GM13977 (cell line): ENCODE results near the gene ABCD1.
"Not testable (repeated sequence)": the region's sequence is repeated elsewhere in the genome, so short reads cannot be mapped to it uniquely, and the experiment has no call there.

Experiments used
- DNase-seq: peaks from one replicate; pipeline ENCODE4 v3.0.0; 2012; ENCODE audit warnings: low spot score
- in situ Hi-C: fragments of 300-500 bp; cut with MboI; formaldehyde crosslinking; loops from one replicate; pipeline ENCODE4 v1.12.0; 2022; ENCODE audit warnings: low sequenced_read_pairs, low pct_unique_long_range_greater_than_20kb, mixed read lengths, inconsistent platforms; ENCODE audit not compliant: unreplicated experiment
- TF ChIP-seq, protein P1 (sequence below): IDR thresholded peaks from 2 replicates; pipeline ENCODE4 v1.5.1; 2012; ENCODE audit warnings: mild to moderate bottlenecking, control low read depth; ENCODE audit not compliant: insufficient read depth; ENCODE audit errors: extremely low read depth, missing control alignments

Gene ABCD1

DNA sequence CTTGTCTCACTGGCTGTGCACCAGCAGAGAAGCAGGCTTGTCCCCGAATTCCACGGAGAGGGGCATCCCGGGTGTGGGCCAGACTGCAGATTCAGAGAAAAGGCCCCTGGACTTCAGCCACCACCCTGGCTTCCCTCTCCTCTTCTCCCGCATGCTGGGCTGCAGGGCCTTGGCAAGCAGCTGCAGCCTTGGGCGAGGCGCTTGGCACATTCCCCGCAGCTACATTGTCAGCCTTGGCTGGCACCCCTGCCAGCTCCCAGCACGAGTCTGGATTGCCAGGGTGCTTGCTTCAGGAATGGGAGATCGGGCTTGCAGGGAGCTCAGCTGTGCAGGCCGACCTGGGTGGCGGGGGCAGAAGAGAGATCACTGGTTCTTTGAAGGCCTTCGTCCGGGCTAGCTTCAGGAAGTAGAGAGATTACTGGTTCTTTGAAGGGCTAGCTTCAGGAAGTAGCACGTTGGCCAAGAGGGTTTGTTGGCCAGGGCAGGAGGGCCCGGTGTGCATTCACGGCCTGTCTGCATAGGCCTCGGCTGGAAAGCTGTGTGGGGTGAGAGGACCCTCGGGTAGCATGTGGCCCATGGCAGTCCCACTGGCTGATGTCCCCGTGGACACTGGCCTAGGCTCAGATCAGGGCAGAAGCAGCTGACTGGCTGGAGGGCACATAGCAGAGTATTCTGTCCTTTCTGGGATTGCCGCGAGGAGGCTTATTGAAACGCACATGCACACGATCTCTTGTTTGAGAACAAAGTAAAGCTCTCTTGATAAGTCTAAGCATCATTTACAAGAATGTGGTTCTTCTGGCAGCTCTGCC lies 2.7 kb downstream of the ABCD1 start:
- peak; percentile 27 for DNase-seq

DNA sequence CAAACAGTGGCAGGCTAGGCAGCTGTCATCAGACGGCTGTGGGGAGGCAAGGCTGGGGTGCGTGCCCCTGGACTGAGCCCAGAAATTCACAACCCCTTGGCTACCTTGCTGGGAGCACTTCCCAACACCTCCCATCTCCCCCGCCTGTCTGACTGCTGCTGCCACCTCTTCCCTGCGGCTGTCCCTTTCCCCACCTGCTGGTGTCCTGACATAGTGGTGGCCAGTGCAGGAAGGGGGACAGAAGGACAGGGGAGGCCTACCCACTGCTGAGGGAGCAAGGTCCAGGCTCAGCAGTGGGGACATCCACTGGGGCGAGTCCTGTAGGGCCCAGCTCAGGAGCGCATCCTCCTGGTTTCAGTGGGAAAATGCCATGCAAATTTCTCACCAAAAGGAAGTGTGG lies 3.4 kb downstream of the ABCD1 start:
- DNase-seq, result no peak
- in situ Hi-C loops, result no loop called here
- TF ChIP-seq, protein P1, sequence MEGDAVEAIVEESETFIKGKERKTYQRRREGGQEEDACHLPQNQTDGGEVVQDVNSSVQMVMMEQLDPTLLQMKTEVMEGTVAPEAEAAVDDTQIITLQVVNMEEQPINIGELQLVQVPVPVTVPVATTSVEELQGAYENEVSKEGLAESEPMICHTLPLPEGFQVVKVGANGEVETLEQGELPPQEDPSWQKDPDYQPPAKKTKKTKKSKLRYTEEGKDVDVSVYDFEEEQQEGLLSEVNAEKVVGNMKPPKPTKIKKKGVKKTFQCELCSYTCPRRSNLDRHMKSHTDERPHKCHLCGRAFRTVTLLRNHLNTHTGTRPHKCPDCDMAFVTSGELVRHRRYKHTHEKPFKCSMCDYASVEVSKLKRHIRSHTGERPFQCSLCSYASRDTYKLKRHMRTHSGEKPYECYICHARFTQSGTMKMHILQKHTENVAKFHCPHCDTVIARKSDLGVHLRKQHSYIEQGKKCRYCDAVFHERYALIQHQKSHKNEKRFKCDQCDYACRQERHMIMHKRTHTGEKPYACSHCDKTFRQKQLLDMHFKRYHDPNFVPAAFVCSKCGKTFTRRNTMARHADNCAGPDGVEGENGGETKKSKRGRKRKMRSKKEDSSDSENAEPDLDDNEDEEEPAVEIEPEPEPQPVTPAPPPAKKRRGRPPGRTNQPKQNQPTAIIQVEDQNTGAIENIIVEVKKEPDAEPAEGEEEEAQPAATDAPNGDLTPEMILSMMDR, result no peak

More for the DNA sequence above, 2.7 kb downstream of the ABCD1 start:
- TF ChIP-seq, protein P1, result no peak
- in situ Hi-C loops, result no loop called here

DNA sequence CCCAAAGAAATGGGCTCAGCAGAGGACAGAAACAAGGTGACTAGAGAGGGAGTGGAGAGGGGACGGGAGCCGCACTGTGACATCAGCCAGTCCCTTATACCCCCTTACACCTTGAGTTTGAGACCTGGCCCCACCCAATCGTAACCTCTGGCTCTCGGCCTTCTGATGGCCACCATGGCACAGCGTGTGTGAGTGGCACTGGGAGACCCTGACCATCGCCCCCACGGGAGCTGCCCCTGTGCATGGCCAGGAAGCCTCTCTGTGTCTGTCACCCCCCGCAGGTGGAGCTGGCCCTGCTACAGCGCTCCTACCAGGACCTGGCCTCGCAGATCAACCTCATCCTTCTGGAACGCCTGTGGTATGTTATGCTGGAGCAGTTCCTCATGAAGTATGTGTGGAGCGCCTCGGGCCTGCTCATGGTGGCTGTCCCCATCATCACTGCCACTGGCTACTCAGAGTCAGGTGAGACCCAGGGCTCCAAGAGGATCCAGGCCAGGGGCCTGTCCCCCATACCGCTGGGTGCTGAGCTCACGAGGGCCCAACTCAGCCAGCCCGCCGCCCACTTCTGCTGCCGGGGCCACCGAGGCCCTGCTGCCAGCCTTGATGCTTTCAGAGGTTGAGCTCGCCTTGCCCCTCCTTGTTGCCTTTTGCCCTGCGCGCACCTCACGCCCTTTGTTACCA lies 4.4 kb downstream of the ABCD1 start:
- in situ Hi-C loops, result no loop called here
- TF ChIP-seq, protein P1, result no peak
- DNase-seq, result no peak

DNA sequence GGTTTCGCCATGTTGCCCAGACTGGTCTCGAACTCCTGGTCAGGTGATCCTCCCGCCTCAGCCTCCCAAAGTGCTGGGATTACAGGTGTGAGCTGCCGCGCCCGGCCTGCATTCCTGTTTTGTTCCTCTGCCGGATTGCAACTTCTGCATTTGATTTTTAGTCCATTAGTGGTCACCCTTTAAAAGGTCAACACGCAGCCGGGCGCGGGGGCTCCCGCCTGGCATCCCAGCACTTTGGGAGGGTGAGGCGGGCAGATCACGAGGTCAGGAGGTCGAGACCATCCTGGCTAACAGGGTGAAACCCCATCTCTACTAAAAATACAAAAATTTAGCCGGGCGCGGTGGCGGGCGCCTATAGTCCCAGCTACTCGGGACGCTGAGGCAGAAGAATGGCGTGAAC lies 5.5 kb downstream of the ABCD1 start:
- in situ Hi-C loops, DNase-seq: not testable (repeated sequence)

DNA sequence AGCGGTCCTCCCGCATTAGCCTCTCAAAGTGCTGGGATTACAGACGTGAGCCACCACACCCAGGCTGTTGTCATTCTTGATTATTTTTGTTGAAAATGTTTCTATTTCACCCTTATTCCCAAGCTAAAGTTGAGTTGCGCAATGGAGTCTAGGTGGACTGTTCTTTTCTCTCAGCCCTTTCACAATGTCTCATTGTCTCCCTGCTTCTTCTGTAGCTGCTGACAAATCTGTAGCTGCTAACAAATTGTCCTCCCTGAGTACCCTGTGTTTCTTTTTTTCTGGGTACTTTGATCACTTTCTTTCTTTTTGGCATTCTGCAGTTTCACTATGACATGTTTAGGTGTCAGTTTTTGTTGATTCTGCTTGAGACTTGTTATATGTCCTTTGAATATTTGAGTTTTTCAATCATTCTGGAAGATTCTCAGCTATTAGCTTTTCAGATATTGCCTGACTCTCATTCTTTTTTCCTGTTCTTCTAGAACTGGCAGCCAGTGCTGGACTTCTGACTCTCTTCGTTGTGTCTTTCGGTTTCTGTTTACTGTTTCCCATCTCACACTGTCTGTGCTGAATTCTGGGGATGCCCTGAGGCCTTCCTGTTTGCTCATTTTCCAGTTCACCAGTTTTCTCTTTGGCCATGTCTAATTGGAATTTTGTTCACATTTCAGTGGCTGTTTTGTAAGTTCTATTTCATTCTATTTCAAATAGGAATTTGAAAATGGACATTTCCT lies 6.6 kb downstream of the ABCD1 start:
- TF ChIP-seq, protein P1, result no peak
- peak; percentile 52 for DNase-seq
- in situ Hi-C loops, result no loop called here

DNA sequence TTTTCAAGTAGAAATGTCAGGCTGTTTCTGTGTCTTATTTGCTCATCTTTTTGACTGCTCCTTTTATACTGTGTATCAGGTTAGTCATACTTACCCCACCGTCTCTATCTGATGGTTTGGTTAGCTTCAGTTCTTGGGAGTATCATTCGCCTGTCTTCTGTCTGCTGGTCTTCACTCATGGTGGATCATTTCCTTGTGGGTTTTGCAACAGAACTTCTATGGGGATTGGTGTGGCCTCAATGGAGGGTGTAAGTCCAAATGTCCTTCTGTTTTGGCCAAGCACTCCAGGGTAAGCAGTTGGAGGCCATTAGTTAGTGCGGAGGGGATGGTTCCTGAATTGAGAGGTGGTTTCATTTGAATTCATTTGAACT lies 7.2 kb downstream of the ABCD1 start:
- DNase-seq, result peak; percentile 30
- in situ Hi-C loops, result no loop called here
- TF ChIP-seq, protein P1, result no peak
